CD4-positive, alpha-beta memory T cell (primary cell): ENCODE data around the gene MCF2L. TPM values are rescaled to one million over a fixed set of nuclear protein-coding genes. Genes with fewer than 3 reads are reported as not detected.

Experiments used
- CTCF ChIA-PET: fragments of 350-600 bp; sonication (Branson Sonifier 250); formaldehyde crosslinking; loops from one replicate; lab custom pipeline; 2021; ENCODE audit warnings: inconsistent platforms; ENCODE audit not compliant: partially characterized antibody; lab: Charles Lee
- POLR2A ChIA-PET: fragments of 350-600 bp; sonication (Branson Sonifier 250); formaldehyde crosslinking; loops from one replicate; lab custom pipeline; 2021; ENCODE audit not compliant: partially characterized antibody; lab: Charles Lee
- DNase-seq, 5 donors: peaks; one replicate each; pipeline versions ENCODE4 v3.0.0 to v3.0.0-alpha.2; 2020 to 2022; ENCODE audit warnings: mixed read lengths in 1 of 5
- H3K27ac ChIP-seq: one replicate; pipeline ENCODE4 v1.7.0; 2013; ENCODE audit warnings: low read depth, low read length
- H3K27me3 ChIP-seq: 2 replicates; pipeline ENCODE4 v1.7.0; 2013; ENCODE audit warnings: mild to moderate bottlenecking, low read length, moderate library complexity; ENCODE audit not compliant: insufficient read depth
- H3K36me3 ChIP-seq: 2 replicates; pipeline ENCODE4 v1.7.0; 2013; ENCODE audit warnings: mild to moderate bottlenecking, low read length, moderate library complexity; ENCODE audit not compliant: insufficient read depth
- H3K4me1 ChIP-seq: 2 replicates; pipeline ENCODE4 v1.7.0; 2013; ENCODE audit warnings: mild to moderate bottlenecking, low read length, moderate library complexity; ENCODE audit not compliant: insufficient read depth
- H3K4me3 ChIP-seq, 2 donors: one replicate each; pipeline ENCODE4 v1.7.0; 2013; ENCODE audit warnings: low read length in 2 of 2, mild to moderate bottlenecking in 1 of 2
- H3K9me3 ChIP-seq, 2 donors: one replicate each; pipeline ENCODE4 v1.7.0; 2013; ENCODE audit warnings: low read length in 2 of 2, control low read depth in 1 of 2; ENCODE audit not compliant: control insufficient read depth in 1 of 2
- H3K27ac Mint-ChIP-seq, 7 donors: one replicate each; pipeline ENCODE4 v1.8.0; 2020 to 2021; ENCODE audit warnings: mixed read lengths in 7 of 7, mild to moderate bottlenecking in 6 of 7, inconsistent platforms in 3 of 7, moderate library complexity in 3 of 7
- H3K27me3 Mint-ChIP-seq, 2 donors: one replicate each; pipeline ENCODE4 v1.8.0; 2020 to 2021; ENCODE audit warnings: mixed read lengths in 2 of 2
- H3K36me3 Mint-ChIP-seq, 2 donors: one replicate each; pipeline ENCODE4 v1.8.0; 2020 to 2021; ENCODE audit warnings: mixed read lengths in 2 of 2, inconsistent platforms in 1 of 2, mild to moderate bottlenecking in 1 of 2
- H3K4me1 Mint-ChIP-seq, 4 donors: one replicate each; pipeline ENCODE4 v1.8.0; 2020 to 2021; ENCODE audit warnings: mixed read lengths in 4 of 4, mild to moderate bottlenecking in 1 of 4
- H3K4me3 Mint-ChIP-seq, 8 donors: one replicate each; pipeline ENCODE4 v1.8.0; 2020 to 2021; ENCODE audit warnings: mixed read lengths in 8 of 8, mild to moderate bottlenecking in 7 of 8, moderate library complexity in 6 of 8, inconsistent platforms in 3 of 8
- H3K9me3 Mint-ChIP-seq, 8 donors: one replicate each; pipeline ENCODE4 v1.8.0; 2020 to 2021; ENCODE audit warnings: mixed read lengths in 8 of 8, mild to moderate bottlenecking in 5 of 8, inconsistent platforms in 3 of 8, moderate library complexity in 1 of 8
- intact Hi-C: fragments of 100-400 bp; cut with micrococcal nuclease; formaldehyde crosslinking; loops from one replicate; pipeline ENCODE4 v1.15.1; 2023
- polyA plus RNA-seq, 2 donors: library from polyadenylated mRNA; unstranded; fragments of 300-500 nt; fragmentation: Illumina TruSeq; gene quantifications; one replicate each; pipeline ENCODE4 v1.2.3, GENCODE V29; 2021
- total RNA-seq, 2 experiments: library from RNA; stranded (reverse); gene quantifications; one replicate each; pipeline ENCODE4 v1.2.3, GENCODE V29; 2021

The MCF2L gene
- total and polyA plus RNA-seq, 4 experiments from 2014 or later = 0.15 to 18.9 (median 10.4) TPM

GRCh38 chr13:113147206-113147605 lies 178.2 kb downstream of the MCF2L start:
- Mint-ChIP-seq H3K27me3 (no peaks in the 10 kb centered on the region), H3K4me3 (no peak overlapping the region), H3K4me1 (peaks cover under 1 to 4% (median 2%) of the 10 kb centered on the region in 4 donors), H3K9me3 (peaks cover 0 to 4% (median 0%) of the 10 kb centered on the region in 8 donors), H3K27ac (no peak overlapping the region), H3K36me3 (no peaks in the 10 kb centered on the region)
- Histone ChIP-seq H3K36me3 (no peaks in the 10 kb centered on the region), H3K27ac (no peak overlapping the region), H3K4me1 (peaks cover 5% of the 10 kb centered on the region), H3K4me3 (no peak overlapping the region), H3K27me3 (no peaks in the 10 kb centered on the region), H3K9me3 (no peaks in the 10 kb centered on the region)
- CTCF ChIA-PET = no interaction called here
- POLR2A ChIA-PET = no interaction called here
- DNase-seq = no peak
- intact Hi-C loops = no loop called here

- Mint-ChIP-seq H3K4me1 (peaks cover 7 to 13% (median 10%) of the 10 kb centered on the region in 4 donors), H3K27ac (no peak overlapping the region), H3K27me3 (no peaks in the 10 kb centered on the region), H3K4me3 (no peak overlapping the region), H3K9me3 (peaks cover 0 to 9% (median 1%) of the 10 kb centered on the region in 8 donors), H3K36me3 (no peaks in the 10 kb centered on the region)
- intact Hi-C loops = no loop called here
- H3K4me3 ChIP-seq = no peak overlapping the region
- H3K36me3 ChIP-seq = no peaks in the 10 kb centered on the region
- no peaks in the 10 kb centered on the region for H3K9me3 ChIP-seq
- ChIA-PET CTCF (no interaction called here), POLR2A (no interaction called here)
- H3K27me3 ChIP-seq = no peaks in the 10 kb centered on the region
- no peak overlapping the region for H3K27ac ChIP-seq
- H3K4me1 ChIP-seq = peaks cover 17% of the 10 kb centered on the region
- no peak for DNase-seq
Measured at GRCh38 chr13:113148407-113148806, 179.4 kb downstream of the MCF2L start.

- Mint-ChIP-seq H3K36me3 (peaks cover 0 to 3% of the 10 kb centered on the region in 2 donors), H3K9me3 (peaks cover 0 to 9% (median 1%) of the 10 kb centered on the region in 8 donors), H3K27me3 (no peaks in the 10 kb centered on the region), H3K4me1 (peaks cover 7 to 15% (median 11%) of the 10 kb centered on the region in 4 donors), H3K27ac (no peak overlapping the region), H3K4me3 (no peak overlapping the region)
- Histone ChIP-seq H3K27me3 (no peaks in the 10 kb centered on the region), H3K27ac (no peak overlapping the region), H3K4me1 (peaks cover 20% of the 10 kb centered on the region), H3K9me3 (no peaks in the 10 kb centered on the region), H3K4me3 (no peak overlapping the region), H3K36me3 (no peaks in the 10 kb centered on the region)
- ChIA-PET CTCF (no interaction called here), POLR2A (no interaction called here)
- DNase-seq = no peak
- intact Hi-C loops = no loop called here
Measured at GRCh38 chr13:113148940-113149503, 180.0 kb downstream of the MCF2L start.

Other genes with a start within 250 kb of the MCF2L start
- gene F7, start 136.6 kb downstream of the MCF2L start, total RNA-seq = not detected
- gene F7, start 136.6 kb downstream of the MCF2L start, polyA plus RNA-seq = not detected
- gene F10, start 153.6 kb downstream of the MCF2L start, total RNA-seq = not detected
- not detected for gene F10, start 153.6 kb downstream of the MCF2L start, polyA plus RNA-seq
- not detected for gene PROZ, start 189.4 kb downstream of the MCF2L start, total RNA-seq
- gene PROZ, start 189.4 kb downstream of the MCF2L start, polyA plus RNA-seq = under 1 TPM in 1 of 2 donors, not detected in 1; 0.32 TPM
- 10 to 100 TPM; 78.2 to 79.8 TPM for gene PCID2, start 239.5 kb downstream of the MCF2L start, total RNA-seq
- 100 to 1,000 TPM in 1 of 2 donors, 10 to 100 TPM in 1; 84.8 to 100 TPM for gene PCID2, start 239.5 kb downstream of the MCF2L start, polyA plus RNA-seq
- 10 to 100 TPM; 75.5 to 80.0 TPM for gene CUL4A, start 240.4 kb downstream of the MCF2L start, total RNA-seq
- gene CUL4A, start 240.4 kb downstream of the MCF2L start, polyA plus RNA-seq = 10 to 100 TPM; 59.8 to 72.8 TPM